Smooth muscle cell (in vitro differentiated cells): ENCODE results near the gene ABCG1. TPM values are rescaled to one million over a fixed set of nuclear protein-coding genes. Genes with fewer than 3 reads are reported as not detected.

Experiments used
- DNase-seq: peaks from one replicate; lab custom pipeline; 2025; ENCODE audit not compliant: unreplicated experiment; lab: John Stamatoyannopoulos, UW
- H2AFZ ChIP-seq: fragments of 200-600 bp; sonication (generic); 2 replicates; pipeline ENCODE4 v1.6.0; 2016; ENCODE audit warnings: antibody characterized with exemption, low read depth, mild to moderate bottlenecking
- H3F3A ChIP-seq: fragments of 200-600 bp; sonication (generic); 2 replicates; pipeline ENCODE4 v1.6.0; 2017; ENCODE audit warnings: antibody characterized with exemption, low read depth
- H3K27ac ChIP-seq: fragments of 200-600 bp; sonication (generic); 2 replicates; pipeline ENCODE4 v1.5.1; 2016; ENCODE audit warnings: low read depth, mild to moderate bottlenecking
- H3K27me3 ChIP-seq: fragments of 200-600 bp; sonication (generic); 2 replicates; pipeline ENCODE4 v1.6.1; 2016; ENCODE audit warnings: low read depth, mild to moderate bottlenecking
- H3K36me3 ChIP-seq: fragments of 200-600 bp; sonication (generic); 2 replicates; pipeline ENCODE4 v1.5.1; 2016; ENCODE audit warnings: low read depth
- H3K4me1 ChIP-seq: fragments of 200-600 bp; sonication (generic); 2 replicates; pipeline ENCODE4 v1.5.1; 2016; ENCODE audit warnings: low read depth
- H3K4me2 ChIP-seq: fragments of 200-600 bp; sonication (generic); 2 replicates; pipeline ENCODE4 v1.6.0; 2016; ENCODE audit warnings: mild to moderate bottlenecking
- H3K4me3 ChIP-seq: fragments of 200-600 bp; sonication (generic); 2 replicates; pipeline ENCODE4 v1.5.1; 2016; ENCODE audit warnings: mild to moderate bottlenecking
- H3K79me2 ChIP-seq: fragments of 200-600 bp; sonication (generic); 2 replicates; pipeline ENCODE4 v1.6.0; 2016; ENCODE audit warnings: low read depth, mild to moderate bottlenecking
- H3K9ac ChIP-seq: fragments of 200-600 bp; sonication (generic); 2 replicates; pipeline ENCODE4 v1.6.0; 2016; ENCODE audit warnings: low read depth
- H3K9me3 ChIP-seq: fragments of 200-600 bp; sonication (generic); replicated peaks from 2 replicates; pipeline ENCODE4 v1.5.1; 2016; ENCODE audit warnings: low read depth
- H4K20me1 ChIP-seq: fragments of 200-600 bp; sonication (generic); 2 replicates; pipeline ENCODE4 v1.6.0; 2016; ENCODE audit warnings: low read depth
- CTCF ChIP-seq: fragments of 200-600 bp; sonication (generic); IDR thresholded peaks from 2 replicates; pipeline ENCODE4 v1.5.1; 2017; ENCODE audit warnings: borderline replicate concordance, mild to moderate bottlenecking, antibody characterized with exemption; ENCODE audit not compliant: insufficient read depth, poor library complexity, severe bottlenecking
- WGBS: methylation state at CpG from one replicate; pipeline ENCODE4 v1.1.7; 2016; ENCODE audit warnings: low lambda C conversion rate; 5-methylcytosine and 5-hydroxymethylcytosine counted together
- polyA plus RNA-seq: library from polyadenylated mRNA; unstranded; fragments of >200 nt; fragmentation: Nextera tagmentation; extraction: Ambion mirVana; gene quantifications from 2 replicates; pipeline ENCODE4 v1.2.1, GENCODE V29; 2016
- total RNA-seq: library from RNA; depleted of rRNA; stranded (reverse); fragments of >200 nt; gene quantifications from 2 replicates; pipeline ENCODE4 v1.2.3, GENCODE V29; 2014

ABCG1 gene
- total and polyA plus RNA-seq, 2 experiments from 2014 or later: 0.55 to 2.9 TPM

DNA sequence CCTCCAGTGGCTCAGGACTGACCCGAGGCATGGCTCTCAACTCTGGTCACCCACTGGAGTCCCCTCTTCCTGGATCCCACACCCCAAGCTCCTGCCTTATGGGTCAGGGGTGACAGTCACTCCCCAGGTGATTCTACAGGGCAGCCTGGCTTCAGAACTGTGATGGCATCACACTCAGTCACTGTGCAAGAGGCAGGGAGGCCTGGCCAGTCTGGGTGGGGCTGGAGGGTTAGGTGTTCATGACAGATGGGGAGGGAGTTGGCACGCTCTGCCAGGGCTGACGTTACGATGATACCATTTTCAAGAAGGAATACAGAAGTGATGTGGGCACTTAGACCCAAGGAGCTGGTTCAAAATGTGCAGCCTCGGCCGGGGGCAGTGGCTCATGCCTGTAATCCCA is 25.2 kb upstream of the ABCG1 start:
- Histone ChIP-seq H3F3A (no peaks in the 10 kb centered on the region), H3K9ac (no peak overlapping the region), H3K27me3 (no peaks in the 10 kb centered on the region), H4K20me1 (no peaks in the 10 kb centered on the region), H3K36me3 (no peaks in the 10 kb centered on the region), H3K4me3 (no peak overlapping the region), H3K4me2 (no peak overlapping the region), H3K79me2 (no peaks in the 10 kb centered on the region), H3K9me3 (no peaks in the 10 kb centered on the region), H2AFZ (no peak overlapping the region), H3K27ac (peak overlapping the region; percentile 2), H3K4me1 (no peaks in the 10 kb centered on the region)
- no peak for DNase-seq
- WGBS: 97% methylated on average over 6 of the region's 6 CpGs
- TF ChIP-seq CTCF: no peak

DNA sequence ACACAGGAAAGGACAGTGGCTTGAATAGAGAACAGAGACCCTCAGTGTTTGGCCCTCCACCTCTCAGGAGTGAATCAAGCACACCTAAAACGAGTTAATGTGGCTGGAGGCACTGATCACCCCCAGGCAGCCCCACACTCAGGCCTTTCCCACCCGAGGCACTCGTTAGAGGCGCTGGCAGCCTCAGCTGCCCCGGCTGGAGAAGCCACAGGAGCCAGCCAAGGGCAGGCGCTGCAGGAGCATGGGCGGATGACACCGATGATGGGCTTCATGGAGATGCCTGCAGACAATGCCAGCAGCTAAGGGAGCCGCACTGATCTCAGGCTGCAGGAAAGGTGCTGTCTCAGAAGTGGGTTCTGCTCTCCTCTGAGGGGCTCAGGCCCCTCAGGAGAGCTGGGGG is 24.1 kb upstream of the ABCG1 start:
- Histone ChIP-seq H3F3A (no peaks in the 10 kb centered on the region), H3K27ac (no peak overlapping the region), H3K4me3 (no peak overlapping the region), H3K4me2 (no peak overlapping the region), H4K20me1 (no peaks in the 10 kb centered on the region), H3K36me3 (no peaks in the 10 kb centered on the region), H3K9ac (no peak overlapping the region), H2AFZ (no peak overlapping the region), H3K4me1 (no peaks in the 10 kb centered on the region), H3K9me3 (no peaks in the 10 kb centered on the region), H3K79me2 (no peaks in the 10 kb centered on the region), H3K27me3 (no peaks in the 10 kb centered on the region)
- no peak for TF ChIP-seq CTCF
- WGBS: 88% methylated on average over 9 of the region's 9 CpGs
- no peak for DNase-seq

DNA sequence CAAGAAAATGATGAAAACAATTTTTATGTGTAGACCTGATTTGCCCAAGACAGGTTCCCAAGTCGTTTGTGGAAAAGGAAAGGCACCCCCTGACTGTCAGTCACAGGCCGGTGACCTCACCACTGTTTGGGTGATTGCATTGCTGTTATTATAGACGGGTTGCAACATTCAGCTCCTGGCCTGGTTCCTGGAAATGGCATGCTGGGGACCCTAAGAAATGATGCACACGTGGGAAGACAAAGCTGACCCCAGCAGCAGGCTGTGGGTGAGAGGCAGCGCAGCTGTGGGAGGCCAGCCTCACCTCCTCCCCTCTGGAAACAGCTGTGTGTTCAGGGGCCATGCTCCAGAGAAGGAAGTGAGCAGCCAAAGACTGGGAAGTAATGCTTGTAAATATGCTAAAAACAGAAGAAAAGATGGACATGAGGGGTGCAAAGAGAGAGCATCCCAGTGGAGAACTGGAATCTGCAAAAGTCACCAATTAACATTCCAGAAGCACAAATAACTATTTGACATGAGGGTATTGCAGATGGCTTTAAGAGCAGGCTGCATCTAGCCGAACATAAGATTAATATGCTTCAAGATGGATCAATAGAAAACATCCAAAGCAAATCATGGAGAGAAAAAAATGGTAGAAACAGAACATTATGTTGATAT is 23.4 kb upstream of the ABCG1 start:
- Histone ChIP-seq H3K36me3 (no peaks in the 10 kb centered on the region), H3K79me2 (no peaks in the 10 kb centered on the region), H3K4me2 (no peak overlapping the region), H3F3A (no peaks in the 10 kb centered on the region), H4K20me1 (no peaks in the 10 kb centered on the region), H3K4me1 (no peaks in the 10 kb centered on the region), H3K27ac (no peak overlapping the region), H3K9ac (no peak overlapping the region), H3K9me3 (no peaks in the 10 kb centered on the region), H3K27me3 (no peaks in the 10 kb centered on the region), H3K4me3 (no peak overlapping the region), H2AFZ (no peak overlapping the region)
- DNase-seq: no peak
- no peak for TF ChIP-seq CTCF
- 76% methylated on average over 6 of the region's 6 CpGs for WGBS
